CD4-positive, alpha-beta T cell treated with Interleukin-4 for 1 hour (primary cell): Measurements from ENCODE around the gene ACSF3.

Source experiments
- DNase-seq, 2 donors: peaks; one replicate each; pipeline ENCODE4 v3.0.0-alpha.2; 2020 to 2022

The ACSF3 gene

DNA sequence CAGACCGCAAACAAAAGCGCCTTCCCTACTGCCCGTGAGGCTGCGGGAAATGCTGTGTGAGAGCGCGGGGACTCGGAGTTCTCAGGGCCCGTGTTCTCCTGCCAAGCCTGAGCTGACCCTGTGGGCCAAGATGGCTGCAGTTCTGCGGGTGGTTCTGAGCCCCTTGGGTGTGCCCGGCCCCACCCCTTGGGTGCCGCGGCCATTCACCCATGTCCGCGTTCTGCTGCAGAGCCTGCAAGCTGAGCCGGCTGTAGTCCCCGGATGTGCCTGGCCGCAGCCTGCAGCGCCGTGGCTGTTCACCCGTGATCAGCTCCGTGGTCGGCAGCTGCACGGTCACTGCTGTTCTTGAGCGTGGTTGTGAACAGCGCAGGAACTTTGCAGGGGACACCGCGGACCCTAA, 20.0 kb downstream of the ACSF3 start:
- DNase-seq = no peak

GRCh38 chr16:89114159-89114981, 20.7 kb downstream of the ACSF3 start:
- DNase-seq = no peak

DNA sequence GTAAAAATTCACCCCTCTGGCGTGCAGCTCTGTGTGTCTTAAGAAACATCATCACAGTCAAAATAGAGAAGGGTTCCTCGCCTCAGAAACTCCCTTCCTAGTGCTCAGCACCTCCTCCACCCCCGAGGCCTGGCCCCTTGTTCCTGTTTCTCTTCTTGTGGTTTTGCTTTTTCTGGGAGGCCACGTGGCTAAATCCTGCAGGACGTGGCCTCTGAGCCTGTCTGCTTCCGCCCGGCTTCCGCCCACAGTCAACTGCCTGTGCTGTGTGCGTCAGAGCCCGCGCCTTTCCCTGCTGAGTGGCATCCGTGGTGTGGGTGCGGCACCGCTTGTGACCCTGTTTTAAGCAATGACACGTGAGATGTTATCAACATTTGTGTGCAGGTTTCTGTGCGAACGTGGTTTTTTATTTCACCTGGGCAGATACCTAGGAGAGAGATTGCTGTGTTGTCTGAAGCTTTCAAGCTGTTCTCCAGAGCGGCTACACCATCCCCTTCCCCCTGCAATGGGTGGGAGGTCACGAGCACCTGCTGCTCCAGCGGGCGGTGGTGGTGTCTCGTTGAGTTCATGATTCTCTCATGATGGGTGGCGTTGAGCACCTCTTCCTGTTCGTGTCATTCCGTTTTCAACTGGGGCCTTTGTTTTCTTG, 21.7 kb downstream of the ACSF3 start:
- peak; percentile 93 to 96 for DNase-seq

- DNase-seq = no peak
Measured at GRCh38 chr16:89116341-89117226, 22.9 kb downstream of the ACSF3 start.

DNA sequence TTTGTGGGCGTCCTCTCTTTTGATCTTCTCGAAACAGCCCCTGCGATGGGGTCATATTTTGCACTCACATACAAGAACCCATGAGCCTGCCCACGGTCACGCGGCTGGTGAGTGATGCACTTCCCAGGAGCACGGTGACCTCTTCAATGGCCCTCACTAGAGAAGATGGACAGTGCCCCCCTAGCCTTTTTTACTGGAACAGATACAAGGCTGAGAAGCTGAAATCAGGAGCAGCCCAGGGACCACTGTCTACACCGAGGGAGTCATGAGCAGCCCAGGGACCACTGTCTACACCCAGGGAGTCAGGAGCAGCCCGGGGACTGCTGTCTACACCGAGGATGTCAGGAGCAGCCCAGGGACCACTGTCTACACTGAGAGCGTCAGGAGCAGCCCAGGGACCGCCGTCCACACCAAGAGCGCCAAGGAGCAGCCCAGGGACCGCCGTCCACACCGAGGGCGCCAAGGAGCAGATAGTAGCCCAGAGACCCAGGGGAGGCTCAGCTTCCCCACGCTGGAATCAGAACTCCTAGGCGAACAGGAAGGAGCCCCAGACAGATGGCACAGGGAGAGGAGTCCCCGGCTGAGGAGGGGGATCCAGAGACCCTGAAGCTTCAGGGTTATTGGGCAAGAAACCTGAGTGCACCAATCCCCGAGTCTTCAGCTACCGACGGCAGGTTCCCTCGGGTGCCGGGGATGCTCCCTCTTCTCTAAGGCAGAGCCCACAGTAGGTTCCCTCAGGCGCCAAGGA, 23.7 kb downstream of the ACSF3 start:
- no peak for DNase-seq

DNA sequence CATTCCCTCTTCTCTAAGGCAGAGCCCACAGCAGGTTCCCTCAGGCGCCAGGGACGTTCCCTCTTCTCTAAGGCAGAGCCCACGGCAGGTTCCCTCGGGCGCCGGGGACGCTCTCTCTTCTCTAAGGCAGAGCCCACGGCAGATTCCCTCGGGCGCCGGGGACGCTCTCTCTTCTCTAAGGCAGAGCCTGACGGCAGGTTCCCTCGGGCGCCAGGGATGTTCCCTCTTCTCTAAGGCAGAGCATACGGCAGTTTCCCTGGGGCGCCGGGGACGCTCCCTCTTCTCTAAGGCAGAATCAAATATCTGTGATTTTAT, 24.3 kb downstream of the ACSF3 start:
- DNase-seq = no peak

DNA sequence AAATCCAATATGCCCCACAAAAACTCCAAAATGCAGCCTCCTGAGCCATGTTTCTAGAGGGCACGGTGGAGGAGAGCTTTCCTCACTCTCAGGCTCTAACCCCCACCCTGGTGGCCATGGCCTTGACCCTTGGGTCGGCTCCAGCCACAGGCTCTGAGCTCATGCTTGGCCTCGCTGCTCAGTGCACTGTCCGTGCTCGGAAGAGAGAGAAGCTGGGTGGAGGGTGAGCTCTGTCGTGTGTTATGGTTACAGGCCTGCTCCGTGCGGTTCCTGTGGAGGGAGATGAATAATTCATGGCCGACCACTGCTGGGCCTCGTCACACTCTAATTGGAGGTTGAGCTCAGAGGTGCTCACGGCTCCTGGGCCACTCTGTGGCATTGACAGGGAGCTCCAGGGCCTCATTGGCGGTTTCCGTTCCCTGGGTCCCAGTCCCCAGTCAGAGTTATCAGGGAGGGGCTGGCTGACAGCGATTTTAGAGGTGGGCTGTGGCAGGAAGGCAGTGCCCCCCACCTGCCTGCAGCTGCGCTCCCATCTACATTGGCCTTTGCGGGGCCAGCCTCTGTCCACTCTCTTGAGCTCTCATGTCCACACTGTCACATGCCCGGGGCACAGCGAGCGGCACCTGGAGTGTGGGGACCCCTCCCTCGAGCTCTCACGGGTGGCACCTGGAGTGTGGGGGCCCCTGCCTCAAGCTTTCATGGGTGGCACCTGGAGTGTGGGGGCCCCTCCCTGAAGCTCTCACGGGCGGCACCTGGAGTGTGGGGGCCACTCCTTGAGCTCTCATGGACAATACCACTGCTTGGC, 24.9 kb downstream of the ACSF3 start:
- no peak for DNase-seq

DNA sequence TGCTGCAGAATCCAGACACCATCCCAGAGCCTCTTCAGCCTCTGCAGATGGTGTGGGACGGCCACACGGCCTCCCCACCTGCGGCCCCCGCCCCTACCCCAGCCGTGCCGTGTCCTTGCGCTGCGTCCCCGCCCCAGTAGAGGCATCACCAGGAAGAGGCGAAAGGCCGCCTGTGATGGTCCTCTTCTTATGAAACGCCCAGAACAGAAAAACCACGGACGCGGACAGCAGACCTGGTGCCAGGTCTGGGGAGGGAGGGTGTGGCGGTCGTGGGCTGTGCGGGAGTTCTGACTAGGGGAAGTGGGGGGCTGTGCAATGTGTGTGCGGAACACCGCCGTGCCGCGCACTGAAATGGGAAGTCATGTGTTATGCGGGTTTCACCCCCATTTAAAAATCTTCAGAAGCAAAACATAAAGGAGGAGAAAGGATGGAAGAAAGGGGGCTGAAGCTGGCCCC, 25.5 kb downstream of the ACSF3 start:
- no peak for DNase-seq

DNA sequence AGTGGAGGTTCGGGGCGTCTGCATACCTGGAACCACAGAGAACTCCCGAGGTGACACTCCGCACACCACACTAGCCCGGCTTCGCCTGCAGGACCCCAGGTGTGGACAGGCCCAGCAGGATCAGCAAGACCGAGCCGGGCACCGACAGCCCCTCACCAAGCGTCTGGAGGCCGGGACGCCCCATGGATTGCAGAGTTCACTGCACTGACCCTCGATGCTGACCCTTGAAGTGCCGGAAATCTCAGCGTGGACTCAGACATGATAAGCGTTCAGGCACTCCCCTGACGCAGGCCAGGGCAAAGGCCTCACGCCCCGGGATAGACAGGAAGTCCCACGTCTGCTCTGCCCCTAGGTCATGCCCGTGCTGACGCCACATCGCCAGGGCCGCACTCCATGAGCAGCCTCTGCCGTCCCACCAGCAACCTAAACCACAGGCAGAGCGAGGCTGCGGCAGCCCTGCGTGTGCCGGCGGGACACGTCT, 26.0 kb downstream of the ACSF3 start:
- DNase-seq = no peak

DNA sequence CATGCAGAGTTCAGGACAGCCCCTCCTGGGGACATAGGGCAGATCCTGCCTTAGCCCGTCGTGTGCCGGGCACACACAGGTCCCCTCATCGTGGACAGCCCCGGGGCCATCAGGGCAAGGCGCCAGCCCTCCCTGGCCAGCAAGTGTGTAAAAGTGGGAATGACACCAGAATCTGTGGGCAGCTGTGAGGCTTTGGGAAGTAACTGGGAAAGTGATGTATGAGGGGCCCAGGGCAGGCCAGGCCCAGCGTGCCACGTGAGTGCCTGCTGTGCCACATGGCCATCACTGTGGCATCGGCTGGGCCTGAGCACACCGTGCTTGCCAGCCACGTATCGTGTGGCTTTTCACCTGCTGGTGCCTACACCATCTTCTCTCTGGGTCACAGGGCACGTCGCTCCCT, 26.6 kb downstream of the ACSF3 start:
- no peak for DNase-seq

DNA sequence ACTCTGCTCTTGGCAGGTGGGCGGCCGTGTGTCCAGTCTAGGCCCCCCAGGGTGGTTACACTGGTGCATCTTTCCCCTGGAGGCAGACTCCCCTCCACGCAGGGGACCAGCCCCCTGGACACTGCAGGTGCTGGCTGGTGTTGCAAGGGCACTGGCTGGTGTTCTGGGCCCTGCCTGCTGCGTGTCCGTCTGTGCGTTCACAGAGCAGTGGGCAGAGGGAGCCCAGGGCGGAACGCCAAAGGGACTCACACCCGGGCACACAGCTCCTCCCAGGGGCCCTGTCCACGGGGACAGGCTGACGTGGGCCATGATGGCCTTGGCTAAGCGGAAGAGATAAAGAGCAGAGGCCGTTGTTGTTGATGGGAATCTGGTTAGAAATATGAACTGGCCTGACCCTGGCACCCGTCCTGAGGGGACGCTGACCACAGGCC, 27.3 kb downstream of the ACSF3 start:
- no peak for DNase-seq

- DNase-seq = no peak
Measured at GRCh38 chr16:89121691-89122321, 28.2 kb downstream of the ACSF3 start.

DNA sequence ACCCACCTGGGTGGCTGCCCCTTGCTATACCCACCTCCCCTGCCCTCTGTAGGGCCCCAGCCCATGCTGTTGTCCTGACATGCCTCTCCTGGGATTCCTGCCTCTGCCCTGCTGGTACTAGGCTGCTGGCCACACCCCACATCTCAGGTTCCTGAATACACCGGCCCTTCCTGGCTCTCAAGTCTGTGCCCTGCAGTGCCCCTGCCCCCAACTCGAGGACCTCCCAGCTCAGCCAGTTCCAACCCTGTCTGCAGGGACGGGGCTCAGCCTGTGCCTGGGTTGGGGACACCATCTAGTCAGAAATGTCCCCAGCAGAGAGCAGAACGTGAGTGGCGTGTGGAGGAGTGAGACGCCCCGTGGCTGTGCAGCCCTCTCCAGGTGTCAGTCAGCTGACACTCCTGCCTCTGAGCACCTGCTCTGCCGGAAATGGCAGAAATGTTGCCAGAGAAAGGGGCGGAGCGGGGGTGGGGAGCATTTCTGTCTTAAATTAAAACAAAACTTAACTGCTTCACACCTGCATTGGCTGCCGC, 28.7 kb downstream of the ACSF3 start:
- peak; percentile 73 to 79 for DNase-seq

DNA sequence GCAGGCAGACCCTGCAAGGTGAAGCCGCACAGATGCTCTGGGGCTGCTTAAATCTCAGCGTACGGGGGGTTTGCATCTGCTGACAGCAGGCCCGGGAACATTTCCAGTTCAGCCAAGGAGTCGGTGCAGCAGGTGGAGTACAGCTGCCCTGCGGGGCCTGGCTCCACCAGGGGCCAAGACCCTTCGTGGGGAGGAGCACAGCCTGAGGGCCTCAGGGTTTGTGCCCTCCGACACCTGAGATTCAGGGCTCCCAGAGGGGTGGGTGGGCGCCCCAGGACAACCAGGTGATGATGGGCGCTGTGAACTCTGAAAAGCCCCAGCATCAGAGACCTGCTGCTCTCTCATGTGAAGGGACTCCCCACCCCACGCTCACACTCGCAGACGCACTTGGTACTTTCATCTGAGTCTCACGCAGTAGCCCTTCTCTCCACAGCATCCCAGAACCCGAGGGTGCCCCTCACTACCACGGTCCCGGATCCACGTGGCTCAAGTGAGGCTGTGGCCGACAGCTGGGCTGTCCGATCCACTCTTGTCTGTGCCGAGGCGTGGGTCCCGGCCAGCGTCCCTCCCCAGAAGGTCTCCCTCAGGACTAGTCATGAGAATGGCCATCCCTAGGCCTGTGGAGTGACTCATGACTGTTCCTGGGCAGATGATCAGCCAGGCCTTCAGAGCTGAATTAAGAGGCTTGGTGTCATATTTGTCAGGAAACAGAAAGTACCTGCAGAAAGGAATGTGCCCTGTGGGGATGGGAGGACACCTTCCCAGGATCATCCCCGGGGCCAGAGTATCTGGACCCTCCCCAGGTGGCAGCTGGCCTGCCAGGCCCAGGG, 29.6 kb downstream of the ACSF3 start:
- no peak for DNase-seq

GRCh38 chr16:89123831-89124100, 30.1 kb downstream of the ACSF3 start:
- DNase-seq = no peak

DNA sequence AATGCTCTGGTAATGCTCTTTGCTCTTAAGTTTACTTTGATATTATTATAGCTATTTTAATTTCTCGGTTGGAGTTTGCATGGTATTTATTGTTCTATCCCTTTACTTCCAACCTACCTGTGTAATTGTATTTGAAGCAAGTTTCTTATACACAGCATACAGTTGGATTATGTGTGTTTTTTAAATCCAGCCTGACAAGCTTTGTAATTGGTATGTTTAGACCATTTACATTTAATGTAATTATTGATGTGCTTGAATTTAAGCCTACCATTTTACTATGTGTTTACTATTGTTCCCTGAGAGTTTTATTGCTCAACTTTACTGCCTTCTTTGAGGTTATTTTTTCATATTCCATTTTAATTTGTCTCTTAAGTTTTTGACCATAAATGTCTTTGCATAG, 35.7 kb downstream of the ACSF3 start:
- no peak for DNase-seq

DNA sequence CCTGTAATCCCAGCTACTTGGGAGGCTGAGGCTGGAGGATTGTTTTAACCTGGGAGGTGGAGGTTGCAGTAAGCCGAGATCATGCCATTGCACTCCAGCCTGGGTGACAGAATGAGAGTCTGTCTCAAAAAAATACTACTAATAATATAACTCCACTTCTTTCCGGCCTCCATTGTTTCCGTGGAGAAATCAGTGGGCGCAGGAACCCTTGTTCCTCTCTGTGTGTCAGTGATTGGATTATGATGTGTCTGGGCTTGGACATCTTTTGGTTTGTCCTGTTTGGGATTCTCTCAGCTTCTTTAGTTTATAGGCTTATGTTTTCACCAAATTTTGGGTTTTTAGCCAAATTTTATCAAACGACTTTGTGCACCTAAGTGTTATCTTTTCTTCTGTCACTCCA, 36.8 kb downstream of the ACSF3 start:
- no peak for DNase-seq

GRCh38 chr16:89131783-89132182, 38.1 kb downstream of the ACSF3 start:
- DNase-seq = no peak

- DNase-seq = no peak
Measured at GRCh38 chr16:89132194-89133005, 38.7 kb downstream of the ACSF3 start.
